DND-41 (cell line): ENCODE measurements around the gene MAG.

Experiments
- EZH2 ChIP-seq: IDR thresholded peaks from 3 replicates; pipeline ENCODE4 v1.6.1; 2012; ENCODE audit warnings: borderline replicate concordance, low read depth, mild to moderate bottlenecking, moderate library complexity, low read length, inconsistent platforms; ENCODE audit not compliant: severe bottlenecking
- TF ChIP-seq, protein P1 (sequence below): IDR thresholded peaks from 2 replicates; pipeline ENCODE4 v1.5.1; 2012; ENCODE audit warnings: borderline replicate concordance, low read length, moderate library complexity, mild to moderate bottlenecking; ENCODE audit not compliant: poor library complexity, severe bottlenecking; ENCODE audit errors: extremely low read depth

DNA sequence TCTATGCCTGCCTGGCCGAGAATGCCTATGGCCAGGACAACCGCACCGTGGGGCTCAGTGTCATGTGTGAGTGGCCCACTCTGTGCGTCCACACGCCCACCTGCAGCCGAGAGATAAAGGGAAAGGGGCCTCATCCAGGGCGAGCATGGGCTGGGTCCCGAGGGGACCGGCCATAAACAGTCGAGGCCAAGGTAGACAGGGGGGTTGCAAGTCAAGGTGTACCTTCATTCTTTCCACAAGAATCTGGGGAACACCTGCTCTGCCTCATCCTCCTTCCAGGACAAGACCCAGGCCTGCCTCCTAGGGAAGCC is 8.3 kb downstream of the MAG start:
- TF ChIP-seq, protein P1, sequence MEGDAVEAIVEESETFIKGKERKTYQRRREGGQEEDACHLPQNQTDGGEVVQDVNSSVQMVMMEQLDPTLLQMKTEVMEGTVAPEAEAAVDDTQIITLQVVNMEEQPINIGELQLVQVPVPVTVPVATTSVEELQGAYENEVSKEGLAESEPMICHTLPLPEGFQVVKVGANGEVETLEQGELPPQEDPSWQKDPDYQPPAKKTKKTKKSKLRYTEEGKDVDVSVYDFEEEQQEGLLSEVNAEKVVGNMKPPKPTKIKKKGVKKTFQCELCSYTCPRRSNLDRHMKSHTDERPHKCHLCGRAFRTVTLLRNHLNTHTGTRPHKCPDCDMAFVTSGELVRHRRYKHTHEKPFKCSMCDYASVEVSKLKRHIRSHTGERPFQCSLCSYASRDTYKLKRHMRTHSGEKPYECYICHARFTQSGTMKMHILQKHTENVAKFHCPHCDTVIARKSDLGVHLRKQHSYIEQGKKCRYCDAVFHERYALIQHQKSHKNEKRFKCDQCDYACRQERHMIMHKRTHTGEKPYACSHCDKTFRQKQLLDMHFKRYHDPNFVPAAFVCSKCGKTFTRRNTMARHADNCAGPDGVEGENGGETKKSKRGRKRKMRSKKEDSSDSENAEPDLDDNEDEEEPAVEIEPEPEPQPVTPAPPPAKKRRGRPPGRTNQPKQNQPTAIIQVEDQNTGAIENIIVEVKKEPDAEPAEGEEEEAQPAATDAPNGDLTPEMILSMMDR, result no peak
- TF ChIP-seq EZH2, result no peak
